Nucleus accumbens (tissue), 56 donors: Measurements from ENCODE around the gene MEX3C.

Source experiments
- DNase-seq, 56 donors: peaks; one replicate each; lab custom pipeline; 2025; lab: John Stamatoyannopoulos, UW

The MEX3C gene

GRCh38 chr18:51197661-51198424 lies at the start of gene MEX3C:
Gene MEX3C (minus strand): TSS chr18:51197681. CDS start chr18:51197320, 361 bp downstream.
- DNase-seq, result peak; percentile 89 to 100 (median 99)

GRCh38 chr18:51241226-51241625 lies 43.7 kb upstream of the MEX3C start:
- DNase-seq, result no peak

GRCh38 chr18:51236225-51236624 lies 38.7 kb upstream of the MEX3C start:
- no peak for DNase-seq

- DNase-seq, result no peak
These were observed 37.7 kb upstream of the MEX3C start for GRCh38 chr18:51235009-51235789.

GRCh38 chr18:51234117-51235008 lies 36.9 kb upstream of the MEX3C start:
- no peak for DNase-seq

- no peak for DNase-seq
These were observed 31.8 kb upstream of the MEX3C start for GRCh38 chr18:51229328-51229727.

- no peak for DNase-seq
These were observed 30.2 kb upstream of the MEX3C start for GRCh38 chr18:51227660-51228059.

GRCh38 chr18:51226587-51227350 lies 29.3 kb upstream of the MEX3C start:
- no peak for DNase-seq

- no peak for DNase-seq
These were observed 28.6 kb upstream of the MEX3C start for GRCh38 chr18:51226068-51226467.

- DNase-seq, result no peak
These were observed 15.1 kb upstream of the MEX3C start for GRCh38 chr18:51212606-51213005.

GRCh38 chr18:51211552-51211951 lies 14.1 kb upstream of the MEX3C start:
- DNase-seq, result no peak

GRCh38 chr18:51196811-51197660 lies 445 bp downstream of the MEX3C start:
- DNase-seq, result peak in 36 of 56 donors; percentile 7 to 66 (median 36)

- DNase-seq, result peak in 39 of 56 donors; percentile 5 to 67 (median 37)
These were observed 1.2 kb downstream of the MEX3C start for GRCh38 chr18:51196118-51196810.

GRCh38 chr18:51195451-51196117 lies 1.9 kb downstream of the MEX3C start:
- DNase-seq, result peak in 15 of 56 donors; percentile 0 to 36 (median 11)

- no peak for DNase-seq
These were observed 2.4 kb downstream of the MEX3C start for GRCh38 chr18:51195086-51195450.

- no peak for DNase-seq
These were observed 2.9 kb downstream of the MEX3C start for GRCh38 chr18:51194604-51195003.

- DNase-seq, result no peak
These were observed 3.7 kb downstream of the MEX3C start for GRCh38 chr18:51193621-51194287.
